Psoas muscle (tissue), 8 donors: ENCODE results near the gene PRRG3. TPM values are rescaled to one million over a fixed set of nuclear protein-coding genes. Genes with fewer than 3 reads are reported as not detected.

Experiments used
- ATAC-seq, 4 donors: fragments of 200-7000 bp; cut with Tn5 transposase; one replicate each; pipeline ENCODE4 v1.9.1; 2020; ENCODE audit warnings: moderate library complexity in 3 of 4, mild to moderate bottlenecking in 2 of 4
- DNase-seq, 2 donors: peaks; one replicate each; pipeline ENCODE4 v3.0.0-alpha.2; 2020
- H3K27ac ChIP-seq: fragments of 200-600 bp; one replicate; pipeline ENCODE4 v1.8.0; 2022
- H3K27me3 ChIP-seq, 3 donors: fragments of 200-600 bp in 1 of 3; one replicate each; pipeline versions ENCODE4 v1.6.1 to v1.8.0; 2013 to 2022; ENCODE audit warnings: low read length in 2 of 3, mild to moderate bottlenecking in 2 of 3, moderate library complexity in 1 of 3; ENCODE audit not compliant: insufficient read depth in 3 of 3
- H3K36me3 ChIP-seq, 2 donors: fragments of 200-600 bp in 1 of 2; one replicate each; pipeline versions ENCODE4 v1.6.1 to v1.8.0; 2013 to 2022; ENCODE audit warnings: low read depth in 1 of 2, mild to moderate bottlenecking in 1 of 2, moderate library complexity in 1 of 2; ENCODE audit not compliant: insufficient read depth in 1 of 2
- H3K4me1 ChIP-seq: fragments of 200-600 bp; one replicate; pipeline ENCODE4 v1.8.0; 2022
- H3K4me3 ChIP-seq: fragments of 200-600 bp; one replicate; pipeline ENCODE4 v1.8.0; 2022; ENCODE audit warnings: mild to moderate bottlenecking
- H3K9me3 ChIP-seq: fragments of 200-600 bp; one replicate; pipeline ENCODE4 v1.8.0; 2022
- CTCF ChIP-seq: fragments of 200-600 bp; IDR thresholded peaks from one replicate; pipeline ENCODE4 v1.8.0; 2022; ENCODE audit warnings: antibody characterized with exemption
- WGBS, 3 donors: extraction: QIAGEN DNeasy Blood & Tissue Kit; methylation state at CpG; one replicate each; pipeline versions ENCODE4 v1.1.6 to v1.1.7; 2013; 5-methylcytosine and 5-hydroxymethylcytosine counted together
- intact Hi-C, 2 donors: fragments of 100-400 bp; cut with DNase I; formaldehyde crosslinking; loops; one replicate each; pipeline versions ENCODE4 v1.11.0 to v1.14.2; 2022
- polyA plus RNA-seq, 3 donors: library from polyadenylated mRNA; stranded (reverse); fragments of 200-250 nt; gene quantifications; one replicate each; pipeline ENCODE4 v1.2.3, GENCODE V29; 2013
- total RNA-seq, 4 donors: library from RNA; stranded (reverse); fragmentation: NEBNext Ultra II Directional in 2 of 4; extraction: Animal tissue kit (Norgen Biotek cat#: 25700) in 2 of 4; gene quantifications; one replicate each; pipeline versions ENCODE4 v1.2.1 to v1.2.4, GENCODE V29; 2021 to 2023
- donor health status: healthy with polysubstance abuse.
- donor health status: DM: no; HTN: no; CAD: no; lungs with moderate emphysema.
- donor health status: Bipolar disorder and iron deficiency.
- donor health status: healthy.
- donor health status: DM: yes; HTN: yes; CAD: no.
- donor health status: DM: no; HTN: no; CAD: no.
- donor health status: DM: no; HTN: no; CAD: no.
- donor health status: DM: yes; HTN: yes; CAD: no.

The PRRG3 gene
- total and polyA plus RNA-seq, 7 donors: 0.06 to 1.7 (median 0.32) TPM

- Histone ChIP-seq H3K27me3 (peaks cover 0 to 18% (median 0%) of the 10 kb centered on the region in 3 donors), H3K9me3 (no peaks in the 10 kb centered on the region), H3K4me3 (no peak overlapping the region), H3K36me3 (no peaks in the 10 kb centered on the region), H3K27ac (no peak overlapping the region), H3K4me1 (no peaks in the 10 kb centered on the region)
- intact Hi-C loops: loop anchor here in 1 of 2 donors (5.0 kb wide), 1 partner anchor 878 kb away; no protein-coding TSS in a partner anchor
- no peak for TF ChIP-seq CTCF
- 61 to 77% (median 73%) methylated on average over 6 of the region's 6 CpGs for WGBS, 3 donors
- ATAC-seq (no peak), DNase-seq (peak in 1 of 2 donors; percentile 23)
These were observed 58.8 kb downstream of the PRRG3 start for GRCh38 chrX:151754047-151754429.

GRCh38 chrX:151754641-151755215 lies 59.5 kb downstream of the PRRG3 start:
- H3K4me3 ChIP-seq: no peak overlapping the region
- no peaks in the 10 kb centered on the region for H3K36me3 ChIP-seq
- DNase-seq: no peak
- no peak overlapping the region for H3K27ac ChIP-seq
- peaks cover 0 to 18% (median 0%) of the 10 kb centered on the region in 3 donors for H3K27me3 ChIP-seq
- no peak for TF ChIP-seq CTCF
- 67 to 72% (median 68%) methylated on average over 11 of the region's 11 CpGs for WGBS, 3 donors
- intact Hi-C loops: loop anchor here in 1 of 2 donors (5.0 kb wide), 1 partner anchor 878 kb away; no protein-coding TSS in a partner anchor
- H3K4me1 ChIP-seq: no peaks in the 10 kb centered on the region
- ATAC-seq: no peak
- H3K9me3 ChIP-seq: no peaks in the 10 kb centered on the region

Other genes with a start within 250 kb of the PRRG3 start
- gene PASD1, start 131.8 kb upstream of the PRRG3 start, total RNA-seq: not detected
- under 1 TPM in 1 of 3 donors, not detected in 2; 0.01 TPM for gene PASD1, start 131.8 kb upstream of the PRRG3 start, polyA plus RNA-seq
- gene FATE1, start 20.6 kb downstream of the PRRG3 start, total RNA-seq: under 1 TPM in 1 of 4 donors, not detected in 3; 0.39 TPM
- under 1 TPM; 0.06 to 0.24 (median 0.07) TPM for gene FATE1, start 20.6 kb downstream of the PRRG3 start, polyA plus RNA-seq
- gene CNGA2, start 39.3 kb downstream of the PRRG3 start, total RNA-seq: not detected
- not detected for gene CNGA2, start 39.3 kb downstream of the PRRG3 start, polyA plus RNA-seq
- gene MAGEA4, start 217.4 kb downstream of the PRRG3 start, total RNA-seq: not detected
- not detected for gene MAGEA4, start 217.4 kb downstream of the PRRG3 start, polyA plus RNA-seq